ENCODE results near the gene MYBPHL. TPM values are rescaled to one million over a fixed set of nuclear protein-coding genes. Genes with fewer than 3 reads are reported as not detected.
A peak's percentile ranks its signal among the peaks of the same experiment; 100 is the strongest.

The MYBPHL gene, protein sequence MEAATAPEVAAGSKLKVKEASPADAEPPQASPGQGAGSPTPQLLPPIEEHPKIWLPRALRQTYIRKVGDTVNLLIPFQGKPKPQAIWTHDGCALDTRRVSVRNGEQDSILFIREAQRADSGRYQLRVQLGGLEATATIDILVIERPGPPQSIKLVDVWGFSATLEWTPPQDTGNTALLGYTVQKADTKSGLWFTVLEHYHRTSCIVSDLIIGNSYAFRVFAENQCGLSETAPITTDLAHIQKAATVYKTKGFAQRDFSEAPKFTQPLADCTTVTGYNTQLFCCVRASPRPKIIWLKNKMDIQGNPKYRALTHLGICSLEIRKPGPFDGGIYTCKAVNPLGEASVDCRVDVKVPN
- 3.6 and 13.7 TPM in 2 replicates for total RNA-seq
- polyA plus RNA-seq = 6.7 and 7.4 TPM in 2 replicates

DNA sequence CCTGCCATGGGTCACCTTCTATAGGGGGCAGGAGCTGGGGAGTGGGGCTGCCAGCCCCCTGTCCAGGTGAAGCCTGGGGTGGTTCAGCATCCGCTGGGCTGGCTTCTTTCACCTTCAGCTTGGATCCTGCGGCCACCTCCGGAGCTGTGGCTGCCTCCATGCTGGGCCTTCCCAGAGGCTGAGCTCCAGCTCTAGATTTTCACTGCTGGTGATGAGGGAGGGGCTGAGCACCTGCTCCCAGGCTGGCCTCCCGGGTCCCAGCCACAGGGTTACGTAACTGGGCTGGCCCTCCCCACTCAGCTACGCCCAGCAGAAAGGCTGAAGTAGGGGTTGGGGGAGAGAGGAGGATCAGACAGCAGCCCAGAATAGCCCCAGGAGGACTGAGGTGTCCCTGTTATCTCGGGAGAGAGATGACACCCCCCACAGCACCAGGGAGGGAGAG lies at the start of gene MYBPHL:
TSS of gene MYBPHL (minus strand) at position 180 of the 442 bp plus-strand sequence. CDS start at position 160, 20 bp downstream.
- Histone ChIP-seq H3K36me3 (replicated peaks; ENCODE audit: insufficient read depth, low read depth) (no peaks in the 10 kb centered on the region), H2AFZ (no peak within 1 kb of the TSS), H4K20me1 (ENCODE audit: insufficient read depth, poor library complexity, severe bottlenecking) (no peaks in the 10 kb centered on the region), H3K9me2 (replicated peaks; ENCODE audit: insufficient read depth) (no peaks in the 10 kb centered on the region), H3K79me2 (no peaks in the 10 kb centered on the region), H3K9me3 (ENCODE audit: low read depth) (no peaks in the 10 kb centered on the region), H3K4me2 (peak within 1 kb of the TSS; percentile 65), H3K4me1 (ENCODE audit: insufficient read depth) (peaks cover 34% of the 10 kb centered on the region), H3K27ac (peak within 1 kb of the TSS; percentile 93), H3K4me3 (no peak within 1 kb of the TSS), H3K27me3 (no peaks in the 10 kb centered on the region)
- TF ChIP-seq, protein P1, sequence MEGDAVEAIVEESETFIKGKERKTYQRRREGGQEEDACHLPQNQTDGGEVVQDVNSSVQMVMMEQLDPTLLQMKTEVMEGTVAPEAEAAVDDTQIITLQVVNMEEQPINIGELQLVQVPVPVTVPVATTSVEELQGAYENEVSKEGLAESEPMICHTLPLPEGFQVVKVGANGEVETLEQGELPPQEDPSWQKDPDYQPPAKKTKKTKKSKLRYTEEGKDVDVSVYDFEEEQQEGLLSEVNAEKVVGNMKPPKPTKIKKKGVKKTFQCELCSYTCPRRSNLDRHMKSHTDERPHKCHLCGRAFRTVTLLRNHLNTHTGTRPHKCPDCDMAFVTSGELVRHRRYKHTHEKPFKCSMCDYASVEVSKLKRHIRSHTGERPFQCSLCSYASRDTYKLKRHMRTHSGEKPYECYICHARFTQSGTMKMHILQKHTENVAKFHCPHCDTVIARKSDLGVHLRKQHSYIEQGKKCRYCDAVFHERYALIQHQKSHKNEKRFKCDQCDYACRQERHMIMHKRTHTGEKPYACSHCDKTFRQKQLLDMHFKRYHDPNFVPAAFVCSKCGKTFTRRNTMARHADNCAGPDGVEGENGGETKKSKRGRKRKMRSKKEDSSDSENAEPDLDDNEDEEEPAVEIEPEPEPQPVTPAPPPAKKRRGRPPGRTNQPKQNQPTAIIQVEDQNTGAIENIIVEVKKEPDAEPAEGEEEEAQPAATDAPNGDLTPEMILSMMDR (IDR thresholded peaks at IDR 0.05; ENCODE audit: poor library complexity) = no peak
- TF ChIP-seq EZH2phosphoT487 (IDR thresholded peaks at IDR 0.05; ENCODE audit: low read depth, severe bottlenecking, unreplicated experiment) = no peak
- no peak for TF ChIP-seq EZH2 (IDR thresholded peaks at IDR 0.05; ENCODE audit: borderline replicate concordance)
- peak; percentile 58 for DNase-seq (ENCODE audit: low spot score)
- WGBS (ENCODE audit: low lambda C conversion rate, missing lambda C conversion rate) = 56% methylated on average over 7 of the region's 7 CpGs

DNA sequence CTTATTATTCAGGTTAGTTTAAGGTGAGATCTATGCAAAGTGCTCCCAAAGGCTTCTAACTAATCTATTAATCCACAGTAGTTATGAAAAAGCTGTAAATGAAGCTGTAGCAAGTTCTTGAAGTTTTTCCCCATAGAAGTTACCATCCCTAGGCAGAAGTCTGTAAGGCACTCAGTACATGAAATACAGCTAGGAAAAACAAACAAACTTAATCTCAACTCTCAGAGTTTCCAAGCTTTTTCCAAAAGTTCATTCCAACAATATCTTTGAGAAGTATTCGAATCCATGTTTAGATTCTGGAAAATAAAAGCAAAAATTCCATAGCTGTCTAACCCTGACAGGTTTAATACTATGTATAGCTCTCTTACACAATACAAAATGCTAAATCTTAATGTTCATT lies 49.7 kb upstream of the MYBPHL start:
- no peak overlapping the region for H2AFZ ChIP-seq

DNA sequence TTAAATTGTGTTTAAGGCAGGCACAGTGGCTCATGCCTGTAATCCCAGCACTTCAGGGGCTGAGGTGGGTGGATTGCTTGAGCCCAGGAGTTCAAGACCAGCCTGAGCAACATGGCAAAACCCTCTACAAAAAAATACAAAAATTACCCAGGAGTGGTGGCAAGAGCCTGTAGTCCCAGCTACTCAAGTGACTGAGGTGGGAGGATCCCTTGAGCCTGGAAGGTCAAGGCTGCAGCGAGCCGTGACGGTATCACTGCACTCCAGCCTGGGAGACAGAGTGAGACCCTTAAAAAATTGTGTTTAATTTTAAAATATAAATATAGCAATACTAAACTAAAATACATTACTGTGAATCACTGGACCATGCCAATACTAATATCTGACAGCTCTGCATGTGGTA lies 48.1 kb upstream of the MYBPHL start:
- Histone ChIP-seq H3K4me3 (no peak overlapping the region), H3K27me3 (no peaks in the 10 kb centered on the region), H2AFZ (no peak overlapping the region), H3K9me3 (ENCODE audit: low read depth) (no peaks in the 10 kb centered on the region), H3K27ac (no peak overlapping the region), H3K9me2 (replicated peaks; ENCODE audit: insufficient read depth) (no peaks in the 10 kb centered on the region), H3K79me2 (no peaks in the 10 kb centered on the region), H4K20me1 (ENCODE audit: insufficient read depth, poor library complexity, severe bottlenecking) (no peaks in the 10 kb centered on the region), H3K4me2 (no peak overlapping the region), H3K4me1 (ENCODE audit: insufficient read depth) (no peaks in the 10 kb centered on the region), H3K36me3 (replicated peaks; ENCODE audit: insufficient read depth, low read depth) (no peaks in the 10 kb centered on the region)
- TF ChIP-seq, protein P1 (IDR thresholded peaks at IDR 0.05; ENCODE audit: poor library complexity) = no peak
- TF ChIP-seq EZH2phosphoT487 (IDR thresholded peaks at IDR 0.05; ENCODE audit: low read depth, severe bottlenecking, unreplicated experiment) = no peak
- no peak for TF ChIP-seq EZH2 (IDR thresholded peaks at IDR 0.05; ENCODE audit: borderline replicate concordance)
- no peak for DNase-seq (ENCODE audit: low spot score)
- WGBS (ENCODE audit: low lambda C conversion rate, missing lambda C conversion rate) = 99% methylated on average over 3 of the region's 3 CpGs

More for the DNA sequence above, 49.7 kb upstream of the MYBPHL start:
- Histone ChIP-seq H3K9me2 (replicated peaks; ENCODE audit: insufficient read depth) (no peaks in the 10 kb centered on the region), H3K79me2 (no peaks in the 10 kb centered on the region), H3K36me3 (replicated peaks; ENCODE audit: insufficient read depth, low read depth) (no peaks in the 10 kb centered on the region), H3K4me1 (ENCODE audit: insufficient read depth) (no peaks in the 10 kb centered on the region), H3K4me3 (no peak overlapping the region), H4K20me1 (ENCODE audit: insufficient read depth, poor library complexity, severe bottlenecking) (no peaks in the 10 kb centered on the region), H3K27ac (no peak overlapping the region), H3K4me2 (no peak overlapping the region), H3K27me3 (no peaks in the 10 kb centered on the region), H3K9me3 (ENCODE audit: low read depth) (no peaks in the 10 kb centered on the region)
- 76% methylated on average over 1 of the region's 1 CpG for WGBS (ENCODE audit: low lambda C conversion rate, missing lambda C conversion rate)
- no peak for TF ChIP-seq EZH2phosphoT487 (IDR thresholded peaks at IDR 0.05; ENCODE audit: low read depth, severe bottlenecking, unreplicated experiment)
- TF ChIP-seq, protein P1 (IDR thresholded peaks at IDR 0.05; ENCODE audit: poor library complexity) = no peak
- no peak for TF ChIP-seq EZH2 (IDR thresholded peaks at IDR 0.05; ENCODE audit: borderline replicate concordance)
- DNase-seq (ENCODE audit: low spot score) = no peak

Data from hepatocyte (in vitro differentiated cells).